ENCODE measurements around the gene MCAT. TPM values are rescaled to one million over a fixed set of nuclear protein-coding genes. Genes with fewer than 3 reads are reported as not detected.

MCAT gene
- polyA plus RNA-seq, 3 donors: 4.5 to 8.9 (median 6.8) TPM

DNA sequence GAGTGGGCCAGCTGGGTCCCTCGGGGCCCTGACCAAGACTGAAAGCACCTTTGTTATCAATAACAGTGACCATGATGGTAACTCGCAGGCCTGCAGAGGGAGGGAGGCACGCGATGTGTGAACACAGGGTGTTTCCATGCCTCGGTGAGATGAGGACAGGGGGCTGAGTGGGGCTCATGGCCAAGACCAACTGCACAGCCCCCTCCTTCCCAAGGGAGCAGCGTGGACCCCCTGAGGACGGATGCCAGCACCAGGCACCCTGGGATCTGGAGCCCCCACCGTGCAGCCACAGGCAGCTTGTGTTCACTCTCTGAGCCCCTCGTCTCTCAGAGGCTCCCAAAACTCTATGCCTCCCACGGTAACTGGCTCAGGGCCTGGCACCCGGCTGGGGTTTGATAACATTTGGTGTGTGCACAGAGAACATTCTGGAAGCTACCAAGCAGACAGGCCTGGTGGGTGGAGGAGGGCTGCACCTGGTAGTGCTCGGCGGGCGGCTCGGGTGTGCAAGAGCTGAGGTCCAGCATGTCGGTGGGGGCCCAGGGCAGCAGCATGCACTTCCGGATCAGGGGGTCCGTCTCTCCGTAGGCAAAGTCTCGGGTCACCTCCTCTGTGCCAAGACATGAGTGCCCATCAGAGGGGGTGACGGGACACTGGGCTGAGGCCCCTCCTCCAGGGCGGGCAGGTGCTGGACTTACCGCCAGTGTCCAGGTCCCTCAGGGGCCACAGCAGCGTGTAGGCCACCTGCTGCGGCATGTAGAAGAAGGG lies 36.1 kb upstream of the MCAT start:
- Histone ChIP-seq H3K9me3 (replicated peaks in 1 of 2; ENCODE audit: control insufficient read depth in 1 of 2, insufficient read depth in 1 of 2, low read length in 2 of 2) (no peaks in the 10 kb centered on the region), H4K20me1 (ENCODE audit: insufficient read depth, low read length) (no peaks in the 10 kb centered on the region), H3K9ac (ENCODE audit: insufficient read depth, low read length, poor library complexity, severe bottlenecking) (no peak overlapping the region), H3K4me1 (ENCODE audit: control insufficient read depth in 1 of 2, insufficient read depth in 2 of 2, low read length in 2 of 2) (peaks cover 0 to 6% of the 10 kb centered on the region in 2 donors), H3K27me3 (ENCODE audit: control insufficient read depth in 2 of 2, insufficient read depth in 2 of 2, low read length in 2 of 2) (no peaks in the 10 kb centered on the region), H3K79me2 (ENCODE audit: insufficient read depth, low read length) (peaks cover 5% of the 10 kb centered on the region), H3K4me2 (replicated peaks; ENCODE audit: extremely low read depth, low read length, poor library complexity, severe bottlenecking) (no peak overlapping the region), H3K36me3 (replicated peaks in 1 of 2; ENCODE audit: control insufficient read depth in 1 of 2, insufficient read depth in 2 of 2, low read length in 2 of 2) (peaks cover 50 to 79% of the 10 kb centered on the region in 2 donors), H2AFZ (ENCODE audit: insufficient read depth, low read depth, low read length, poor library complexity, severe bottlenecking) (no peak overlapping the region), H3K4me3 (replicated peaks in 1 of 3; ENCODE audit: low read depth in 2 of 3, low read length in 3 of 3) (no peak overlapping the region), H3K27ac (ENCODE audit: low read depth in 1 of 2, low read length in 2 of 2) (no peak overlapping the region)
- no peak for DNase-seq
- peaks cover 0 to 4% (median 0%) of the 10 kb centered on the region in 7 donors for H3K9me3 Mint-ChIP-seq
- peaks cover 30 to 69% of the 10 kb centered on the region in 2 donors for H3K36me3 Mint-ChIP-seq
- H3K27me3 Mint-ChIP-seq (ENCODE audit: low read depth in 3 of 3): no peaks in the 10 kb centered on the region
- no peak overlapping the region for H3K4me3 Mint-ChIP-seq
- TF ChIP-seq, protein P1, sequence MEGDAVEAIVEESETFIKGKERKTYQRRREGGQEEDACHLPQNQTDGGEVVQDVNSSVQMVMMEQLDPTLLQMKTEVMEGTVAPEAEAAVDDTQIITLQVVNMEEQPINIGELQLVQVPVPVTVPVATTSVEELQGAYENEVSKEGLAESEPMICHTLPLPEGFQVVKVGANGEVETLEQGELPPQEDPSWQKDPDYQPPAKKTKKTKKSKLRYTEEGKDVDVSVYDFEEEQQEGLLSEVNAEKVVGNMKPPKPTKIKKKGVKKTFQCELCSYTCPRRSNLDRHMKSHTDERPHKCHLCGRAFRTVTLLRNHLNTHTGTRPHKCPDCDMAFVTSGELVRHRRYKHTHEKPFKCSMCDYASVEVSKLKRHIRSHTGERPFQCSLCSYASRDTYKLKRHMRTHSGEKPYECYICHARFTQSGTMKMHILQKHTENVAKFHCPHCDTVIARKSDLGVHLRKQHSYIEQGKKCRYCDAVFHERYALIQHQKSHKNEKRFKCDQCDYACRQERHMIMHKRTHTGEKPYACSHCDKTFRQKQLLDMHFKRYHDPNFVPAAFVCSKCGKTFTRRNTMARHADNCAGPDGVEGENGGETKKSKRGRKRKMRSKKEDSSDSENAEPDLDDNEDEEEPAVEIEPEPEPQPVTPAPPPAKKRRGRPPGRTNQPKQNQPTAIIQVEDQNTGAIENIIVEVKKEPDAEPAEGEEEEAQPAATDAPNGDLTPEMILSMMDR (IDR thresholded peaks at IDR 0.05): no peak
- peaks cover 5% of the 10 kb centered on the region for H3K4me1 Mint-ChIP-seq
- intact Hi-C loops (cut with micrococcal nuclease): no loop called here
- H3K27ac Mint-ChIP-seq: no peak overlapping the region
- 98% methylated on average over 21 of the region's 25 CpGs for WGBS (ENCODE audit: insufficient coverage)

DNA sequence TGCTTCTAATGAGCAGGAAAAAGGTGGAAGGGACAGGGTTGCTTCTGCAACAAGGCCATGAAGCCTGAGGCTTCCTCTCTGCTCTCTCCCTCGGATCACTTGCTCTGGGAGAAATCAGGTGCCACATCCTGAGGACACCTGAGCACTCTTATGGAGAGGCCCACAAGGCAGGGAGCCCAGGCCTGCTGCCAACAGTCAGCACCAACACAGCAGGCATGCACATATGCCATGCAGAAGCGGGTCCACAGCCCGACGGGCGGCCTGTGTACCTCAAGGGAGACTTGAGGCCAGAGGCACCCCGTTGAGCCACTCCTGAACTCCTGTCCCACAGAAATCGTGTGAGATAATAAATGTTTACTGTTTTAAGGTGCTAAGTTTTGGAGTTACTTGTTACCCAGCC lies 34.3 kb upstream of the MCAT start:
- no peak overlapping the region for H2AFZ ChIP-seq (ENCODE audit: insufficient read depth, low read depth, low read length, poor library complexity, severe bottlenecking)
- H3K4me3 ChIP-seq (replicated peaks in 1 of 3; ENCODE audit: low read depth in 2 of 3, low read length in 3 of 3): no peak overlapping the region
- Mint-ChIP-seq H3K4me3 (no peak overlapping the region), H3K36me3 (peaks cover 43 to 81% of the 10 kb centered on the region in 2 donors), H3K27me3 (ENCODE audit: low read depth in 3 of 3) (no peaks in the 10 kb centered on the region), H3K27ac (no peak overlapping the region), H3K4me1 (no peaks in the 10 kb centered on the region), H3K9me3 (peaks cover 0 to 4% (median 0%) of the 10 kb centered on the region in 7 donors)
- no peaks in the 10 kb centered on the region for H3K9me3 ChIP-seq (replicated peaks in 1 of 2; ENCODE audit: control insufficient read depth in 1 of 2, insufficient read depth in 1 of 2, low read length in 2 of 2)
- WGBS (ENCODE audit: insufficient coverage): 83% methylated on average over 4 of the region's 7 CpGs
- DNase-seq: no peak
- no peak overlapping the region for H3K27ac ChIP-seq (ENCODE audit: low read depth in 1 of 2, low read length in 2 of 2)
- intact Hi-C loops (cut with micrococcal nuclease): no loop called here
- no peaks in the 10 kb centered on the region for H3K27me3 ChIP-seq (ENCODE audit: control insufficient read depth in 2 of 2, insufficient read depth in 2 of 2, low read length in 2 of 2)
- no peak overlapping the region for H3K9ac ChIP-seq (ENCODE audit: insufficient read depth, low read length, poor library complexity, severe bottlenecking)
- TF ChIP-seq, protein P1 (IDR thresholded peaks at IDR 0.05): no peak
- no peaks in the 10 kb centered on the region for H3K79me2 ChIP-seq (ENCODE audit: insufficient read depth, low read length)
- H3K36me3 ChIP-seq (replicated peaks in 1 of 2; ENCODE audit: control insufficient read depth in 1 of 2, insufficient read depth in 2 of 2, low read length in 2 of 2): peaks cover 63 to 88% of the 10 kb centered on the region in 2 donors
- no peak overlapping the region for H3K4me2 ChIP-seq (replicated peaks; ENCODE audit: extremely low read depth, low read length, poor library complexity, severe bottlenecking)
- no peaks in the 10 kb centered on the region for H3K4me1 ChIP-seq (ENCODE audit: control insufficient read depth in 1 of 2, insufficient read depth in 2 of 2, low read length in 2 of 2)
- no peaks in the 10 kb centered on the region for H4K20me1 ChIP-seq (ENCODE audit: insufficient read depth, low read length)
